ENCODE measurements around the gene SSBP4. TPM values are rescaled to one million over a fixed set of nuclear protein-coding genes. Genes with fewer than 3 reads are reported as not detected.

Gene SSBP4
- total RNA-seq, 2 donors from 2014 or later: 46.8 to 48.1 TPM

DNA sequence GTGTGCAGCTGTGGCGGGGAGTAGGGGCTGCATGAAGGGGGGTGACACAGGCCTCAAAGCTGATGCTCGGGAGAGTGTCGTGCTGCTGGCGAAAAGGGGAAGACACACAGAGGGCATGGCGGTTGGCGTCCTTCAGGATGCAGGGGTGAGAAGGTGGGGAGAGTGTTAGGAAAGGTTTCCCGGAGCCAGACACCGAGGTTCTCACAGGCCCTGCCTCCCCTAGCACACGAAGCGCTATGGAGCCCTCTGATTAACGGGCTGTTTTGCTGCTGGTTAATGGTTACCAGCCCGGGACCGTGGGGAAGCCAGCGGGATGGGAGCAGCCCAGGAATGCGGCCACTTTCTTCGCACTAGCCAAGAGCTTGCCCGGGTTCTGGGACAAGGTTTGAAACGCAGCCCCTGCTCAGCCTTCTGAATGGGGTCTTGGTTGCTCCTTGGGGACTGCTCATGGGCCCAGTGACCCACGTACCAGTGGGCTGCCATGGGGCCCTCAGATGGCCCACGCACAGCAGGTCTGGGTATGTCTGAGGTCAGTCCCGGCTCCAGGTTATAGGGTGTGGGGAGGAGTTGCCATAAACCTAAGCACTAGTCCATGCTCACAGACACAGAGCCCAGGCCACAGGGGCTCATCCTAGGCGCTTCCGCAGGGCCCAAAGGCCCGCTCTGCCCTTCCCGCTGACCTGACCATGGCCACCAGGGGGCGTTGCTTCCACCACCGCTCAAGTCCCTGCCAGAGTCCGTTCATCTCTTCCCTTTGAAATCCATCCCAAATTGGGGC is 50.1 kb downstream of the SSBP4 start:
- Mint-ChIP-seq H3K4me3 (no peak overlapping the region), H3K27ac (no peak overlapping the region), H3K27me3 (ENCODE audit: low read depth) (no peaks in the 10 kb centered on the region), H3K4me1 (ENCODE audit: low read depth) (peaks cover 19% of the 10 kb centered on the region), H3K9me3 (no peaks in the 10 kb centered on the region), H3K36me3 (ENCODE audit: insufficient read depth in 2 of 2) (no peaks in the 10 kb centered on the region)
- ATAC-seq (replicated peaks in 1 of 2): peak; percentile 62 to 64
- peak; percentile 64 to 73 for DNase-seq

DNA sequence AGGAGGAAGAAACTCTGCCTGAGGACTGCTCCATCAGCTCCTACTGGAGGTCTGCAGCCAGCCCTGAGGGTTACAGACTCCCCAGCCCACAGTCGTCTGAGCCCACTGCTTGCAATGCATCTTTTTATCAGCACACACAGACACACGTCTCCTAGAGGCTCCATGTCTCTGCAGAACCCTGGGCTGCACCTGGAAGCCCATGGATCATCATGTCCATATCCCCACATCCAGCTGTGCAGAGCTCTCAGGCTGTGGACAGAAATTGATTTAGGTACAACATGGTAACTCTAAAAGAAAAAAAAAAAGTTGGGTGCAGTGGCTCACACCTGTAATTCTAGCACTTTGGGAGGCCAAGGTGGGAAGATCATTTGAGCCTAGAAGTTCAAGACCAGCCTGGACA is 51.6 kb downstream of the SSBP4 start:
- H3K4me3 Mint-ChIP-seq: no peak overlapping the region
- no peak for ATAC-seq (replicated peaks in 1 of 2)
- no peak for DNase-seq
- H3K4me1 Mint-ChIP-seq (ENCODE audit: low read depth): peaks cover 20% of the 10 kb centered on the region
- no peaks in the 10 kb centered on the region for H3K36me3 Mint-ChIP-seq (ENCODE audit: insufficient read depth in 2 of 2)
- no peak overlapping the region for H3K27ac Mint-ChIP-seq
- H3K9me3 Mint-ChIP-seq: no peaks in the 10 kb centered on the region
- no peaks in the 10 kb centered on the region for H3K27me3 Mint-ChIP-seq (ENCODE audit: low read depth)

DNA sequence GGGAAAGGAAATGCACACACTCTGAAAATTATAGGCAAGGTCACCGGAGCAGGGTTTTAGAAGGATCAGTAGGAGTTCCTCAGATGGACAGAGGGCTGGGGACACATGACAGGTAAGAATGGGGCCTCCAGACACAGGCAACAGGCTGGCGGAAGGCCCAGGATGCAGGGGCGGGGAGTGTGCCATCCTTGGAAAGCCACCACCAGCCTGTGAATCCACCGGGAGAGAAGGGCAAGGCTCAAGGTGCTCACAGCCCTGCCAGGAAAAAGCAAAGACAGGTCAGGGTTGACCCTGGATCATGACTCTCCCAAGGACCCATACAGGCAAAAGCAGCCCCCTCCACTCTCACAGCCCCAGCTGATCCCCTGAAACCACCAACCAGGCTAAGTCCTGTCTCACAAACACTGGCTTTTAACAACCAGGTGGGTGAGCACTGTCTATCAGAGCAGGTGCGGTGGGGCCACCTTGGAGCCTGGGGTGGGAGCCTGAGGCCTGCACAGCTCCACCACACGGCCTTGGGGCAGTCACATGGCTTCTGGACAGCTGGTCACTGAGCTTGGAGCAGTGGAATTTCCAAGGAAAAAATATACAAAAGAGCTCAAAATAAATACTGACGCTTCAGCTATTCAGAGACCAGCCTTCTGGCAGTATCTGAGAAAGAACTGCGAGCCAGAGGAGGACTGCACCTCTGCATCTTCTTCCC is 54.0 kb downstream of the SSBP4 start:
- Mint-ChIP-seq H3K27ac (no peak overlapping the region), H3K4me3 (no peak overlapping the region), H3K4me1 (ENCODE audit: low read depth) (peaks cover 33% of the 10 kb centered on the region), H3K36me3 (ENCODE audit: insufficient read depth in 2 of 2) (no peaks in the 10 kb centered on the region), H3K9me3 (no peaks in the 10 kb centered on the region), H3K27me3 (ENCODE audit: low read depth) (no peaks in the 10 kb centered on the region)
- ATAC-seq (replicated peaks in 1 of 2) (no peak), DNase-seq (no peak)

DNA sequence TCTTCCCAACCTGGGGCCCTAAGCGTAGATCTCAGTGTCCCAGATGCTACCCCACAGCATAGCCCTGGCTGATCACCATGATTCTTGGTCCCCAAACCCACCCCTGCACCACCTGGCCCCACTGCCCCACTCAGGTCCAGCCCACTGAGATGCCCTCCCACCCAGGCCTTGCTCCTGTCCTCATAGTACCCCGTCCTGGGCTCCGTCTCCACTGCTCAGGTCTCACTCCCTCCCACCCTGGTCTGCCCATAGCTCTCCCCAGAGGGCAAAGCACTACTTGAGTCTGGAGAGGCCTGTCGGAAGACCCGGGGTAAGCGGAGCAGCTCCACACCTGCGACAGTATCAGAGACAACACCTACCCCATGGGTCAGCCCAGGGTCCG is 54.5 kb downstream of the SSBP4 start:
- Mint-ChIP-seq H3K9me3 (no peaks in the 10 kb centered on the region), H3K27me3 (ENCODE audit: low read depth) (no peaks in the 10 kb centered on the region), H3K27ac (no peak overlapping the region), H3K4me1 (ENCODE audit: low read depth) (peaks cover 34% of the 10 kb centered on the region), H3K4me3 (no peak overlapping the region), H3K36me3 (ENCODE audit: insufficient read depth in 2 of 2) (no peaks in the 10 kb centered on the region)
- DNase-seq (no peak), ATAC-seq (replicated peaks in 1 of 2) (no peak)

DNA sequence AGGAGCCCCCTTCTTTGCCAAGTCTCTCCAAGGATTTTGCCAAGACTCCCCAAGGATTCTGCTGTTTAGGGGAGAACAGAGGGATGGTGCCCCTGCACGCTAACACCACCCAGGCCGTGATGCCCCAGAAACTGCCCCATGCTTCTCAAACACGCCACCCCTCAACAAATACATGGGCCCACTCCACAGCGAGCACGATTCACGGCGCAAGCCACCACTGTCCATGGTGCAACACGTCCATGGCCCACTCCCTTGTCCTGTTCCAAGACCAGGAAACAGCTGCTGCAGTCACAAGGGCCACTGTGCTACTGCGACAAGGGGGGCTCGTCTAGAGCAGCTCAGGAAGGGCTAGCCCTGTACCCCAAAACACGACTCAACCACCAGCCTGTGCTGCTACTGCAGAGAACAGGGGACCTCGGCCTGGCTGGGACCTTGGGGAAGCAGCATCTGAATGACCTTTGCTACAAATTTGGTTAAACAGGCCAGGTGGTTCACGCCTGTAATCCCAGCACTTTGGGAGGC is 55.2 kb downstream of the SSBP4 start:
- Mint-ChIP-seq H3K9me3 (no peaks in the 10 kb centered on the region), H3K4me3 (no peak overlapping the region), H3K4me1 (ENCODE audit: low read depth) (peaks cover 42% of the 10 kb centered on the region), H3K27me3 (ENCODE audit: low read depth) (no peaks in the 10 kb centered on the region), H3K36me3 (ENCODE audit: insufficient read depth in 2 of 2) (no peaks in the 10 kb centered on the region), H3K27ac (no peak overlapping the region)
- no peak for DNase-seq
- no peak for ATAC-seq (replicated peaks in 1 of 2)

DNA sequence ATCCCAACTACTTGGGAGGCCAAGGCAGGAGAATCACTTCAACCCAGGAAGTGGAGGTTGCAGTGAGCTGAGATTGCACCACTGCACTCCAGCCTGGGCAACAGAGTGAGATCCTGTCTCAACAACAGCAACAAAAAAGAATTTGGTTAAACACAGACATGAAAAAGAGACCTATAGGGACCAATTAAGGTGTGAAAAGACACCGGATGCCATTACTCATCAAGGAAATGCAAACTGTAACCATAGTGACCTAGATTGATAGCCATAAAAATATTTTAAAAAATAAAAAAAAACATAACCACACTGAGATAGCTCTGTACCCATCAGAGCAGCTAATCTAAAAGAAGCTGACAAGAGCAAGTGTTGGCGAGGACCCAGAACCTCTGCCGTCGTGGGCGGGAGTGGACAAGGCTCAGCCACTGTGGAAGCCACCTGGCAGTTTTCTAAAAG is 55.8 kb downstream of the SSBP4 start:
- Mint-ChIP-seq H3K36me3 (ENCODE audit: insufficient read depth in 2 of 2) (no peaks in the 10 kb centered on the region), H3K4me1 (ENCODE audit: low read depth) (peaks cover 43% of the 10 kb centered on the region), H3K4me3 (peak overlapping the region in 1 of 2 donors; percentile 60), H3K27me3 (ENCODE audit: low read depth) (no peaks in the 10 kb centered on the region), H3K27ac (peak overlapping the region; percentile 86), H3K9me3 (no peaks in the 10 kb centered on the region)
- DNase-seq (no peak), ATAC-seq (replicated peaks in 1 of 2) (peak in 1 of 2 donors; percentile 16)

DNA sequence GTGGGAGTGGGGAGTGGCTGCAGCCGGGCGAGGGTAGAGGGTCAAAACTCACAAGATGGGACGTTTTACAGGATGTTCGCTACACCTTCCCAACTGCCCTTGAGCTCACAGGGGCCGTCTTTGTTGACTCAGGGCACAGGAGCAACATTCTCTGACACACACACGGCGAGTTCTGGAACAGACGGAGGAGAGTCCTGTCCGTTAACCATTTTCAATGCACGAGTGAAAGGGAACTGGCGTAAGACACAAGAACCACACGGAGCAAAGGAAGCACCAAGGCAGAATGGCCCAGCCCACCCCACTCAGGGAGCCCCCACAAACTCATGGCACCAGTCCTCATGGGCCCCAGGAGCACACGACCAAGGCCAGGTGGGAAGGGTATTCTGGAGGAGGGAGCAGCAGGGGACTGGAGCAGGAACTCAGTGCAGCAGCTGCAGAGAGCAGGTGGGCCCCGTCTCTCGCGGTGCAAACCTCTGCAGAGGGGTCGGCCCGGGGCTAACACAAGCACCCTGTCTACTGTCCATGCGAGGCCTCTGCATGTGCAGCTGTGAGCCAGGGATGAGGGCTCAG is 56.6 kb downstream of the SSBP4 start:
- Mint-ChIP-seq H3K9me3 (no peaks in the 10 kb centered on the region), H3K27me3 (ENCODE audit: low read depth) (no peaks in the 10 kb centered on the region), H3K36me3 (ENCODE audit: insufficient read depth in 2 of 2) (no peaks in the 10 kb centered on the region), H3K4me1 (ENCODE audit: low read depth) (peaks cover 50% of the 10 kb centered on the region), H3K4me3 (no peak overlapping the region), H3K27ac (peak overlapping the region; percentile 86)
- ATAC-seq (replicated peaks in 1 of 2): no peak
- no peak for DNase-seq

DNA sequence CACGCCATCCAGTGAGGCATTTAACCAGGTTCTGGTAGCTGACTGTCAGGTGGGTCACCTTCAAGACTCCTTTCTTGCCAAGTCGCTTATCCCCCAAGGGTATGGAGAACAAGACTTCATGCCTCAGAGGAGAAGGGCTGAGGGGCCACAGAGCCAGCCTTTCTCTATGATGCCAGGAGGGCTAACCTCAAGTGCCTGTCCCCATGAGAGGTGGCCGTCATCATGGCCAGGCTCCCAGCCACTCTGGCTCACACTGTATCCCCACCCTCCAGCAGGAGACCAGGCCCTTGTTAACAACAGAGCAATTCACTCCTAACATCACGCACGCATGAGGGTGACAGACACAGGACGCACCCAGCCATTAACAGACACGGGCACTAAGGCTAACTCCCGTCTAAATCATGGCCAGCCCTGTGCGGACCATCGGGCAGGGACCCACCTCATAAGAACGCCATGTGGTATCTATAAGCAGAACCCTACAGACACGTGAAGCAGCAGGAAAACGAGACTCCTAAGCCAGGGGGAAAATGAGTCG is 57.4 kb downstream of the SSBP4 start:
- Mint-ChIP-seq H3K27me3 (ENCODE audit: low read depth) (no peaks in the 10 kb centered on the region), H3K4me1 (ENCODE audit: low read depth) (peaks cover 57% of the 10 kb centered on the region), H3K9me3 (no peaks in the 10 kb centered on the region), H3K4me3 (no peak overlapping the region), H3K27ac (peak overlapping the region; percentile 98), H3K36me3 (ENCODE audit: insufficient read depth in 2 of 2) (no peaks in the 10 kb centered on the region)
- no peak for DNase-seq
- ATAC-seq (replicated peaks in 1 of 2): no peak

DNA sequence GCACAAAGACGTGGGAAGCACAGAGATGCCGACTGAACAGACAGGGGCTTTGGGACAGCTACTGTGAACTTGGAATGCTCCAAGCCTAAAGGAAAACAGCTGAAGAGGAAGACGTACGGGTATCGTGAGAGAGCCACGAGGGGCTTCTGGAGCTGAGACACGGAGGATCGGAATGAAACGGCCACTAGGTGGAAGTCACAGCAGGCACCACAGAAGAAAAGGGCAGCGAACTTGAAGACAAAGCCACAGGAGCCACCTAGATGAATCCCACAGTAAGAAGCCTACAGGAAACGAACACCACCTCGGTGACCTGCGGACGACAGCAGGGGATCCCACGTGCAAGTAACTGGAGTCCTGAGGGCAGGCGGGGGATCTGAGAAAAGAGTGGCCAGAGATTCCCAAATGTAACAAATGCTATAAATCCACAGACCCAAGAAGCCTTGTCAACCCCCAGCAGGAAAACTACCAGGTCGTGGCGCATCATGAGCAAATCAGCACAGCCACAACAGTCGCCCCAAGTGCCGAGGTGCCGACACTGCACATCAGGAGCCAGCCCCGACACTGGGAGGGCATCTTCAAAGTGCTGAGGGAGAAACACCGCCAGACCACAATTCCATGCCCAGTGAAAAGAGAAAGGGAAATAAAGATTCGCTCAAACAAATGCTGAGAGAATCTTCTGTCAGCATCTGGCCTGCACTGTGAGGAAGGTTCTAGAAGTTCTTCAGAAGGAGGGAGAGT is 58.0 kb downstream of the SSBP4 start:
- no peaks in the 10 kb centered on the region for H3K9me3 Mint-ChIP-seq
- ATAC-seq (replicated peaks in 1 of 2) (no peak), DNase-seq (no peak)
- H3K27ac Mint-ChIP-seq: peak overlapping the region; percentile 98
- peak overlapping the region; percentile 7 to 17 for H3K4me3 Mint-ChIP-seq
- H3K27me3 Mint-ChIP-seq (ENCODE audit: low read depth): no peaks in the 10 kb centered on the region
- peaks cover 64% of the 10 kb centered on the region for H3K4me1 Mint-ChIP-seq (ENCODE audit: low read depth)
- no peaks in the 10 kb centered on the region for H3K36me3 Mint-ChIP-seq (ENCODE audit: insufficient read depth in 2 of 2)

DNA sequence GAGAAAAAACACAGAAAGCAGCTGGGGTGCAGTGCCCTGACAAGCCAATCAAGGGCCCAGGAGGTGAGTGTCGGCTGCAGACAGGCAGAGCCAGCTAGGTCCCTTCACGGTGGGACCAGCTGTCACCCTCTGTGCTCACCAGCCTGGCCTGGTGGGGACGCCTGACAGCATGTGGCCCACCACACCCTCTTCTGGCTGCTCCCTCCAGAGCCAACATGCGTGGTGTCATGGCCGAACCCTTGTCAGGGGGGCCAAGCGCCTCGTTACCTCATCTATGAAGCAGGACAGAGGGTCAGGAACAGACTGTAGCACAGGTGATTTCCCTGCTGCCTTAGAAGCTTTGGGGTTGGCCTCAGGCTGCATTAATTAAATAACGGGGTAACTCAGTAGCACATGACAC is 58.8 kb downstream of the SSBP4 start:
- peak overlapping the region; percentile 98 for H3K27ac Mint-ChIP-seq
- H3K9me3 Mint-ChIP-seq: no peaks in the 10 kb centered on the region
- no peak for DNase-seq
- no peaks in the 10 kb centered on the region for H3K27me3 Mint-ChIP-seq (ENCODE audit: low read depth)
- no peaks in the 10 kb centered on the region for H3K36me3 Mint-ChIP-seq (ENCODE audit: insufficient read depth in 2 of 2)
- H3K4me1 Mint-ChIP-seq (ENCODE audit: low read depth): peaks cover 71% of the 10 kb centered on the region
- peak overlapping the region; percentile 7 to 17 for H3K4me3 Mint-ChIP-seq
- ATAC-seq (replicated peaks in 1 of 2): no peak

DNA sequence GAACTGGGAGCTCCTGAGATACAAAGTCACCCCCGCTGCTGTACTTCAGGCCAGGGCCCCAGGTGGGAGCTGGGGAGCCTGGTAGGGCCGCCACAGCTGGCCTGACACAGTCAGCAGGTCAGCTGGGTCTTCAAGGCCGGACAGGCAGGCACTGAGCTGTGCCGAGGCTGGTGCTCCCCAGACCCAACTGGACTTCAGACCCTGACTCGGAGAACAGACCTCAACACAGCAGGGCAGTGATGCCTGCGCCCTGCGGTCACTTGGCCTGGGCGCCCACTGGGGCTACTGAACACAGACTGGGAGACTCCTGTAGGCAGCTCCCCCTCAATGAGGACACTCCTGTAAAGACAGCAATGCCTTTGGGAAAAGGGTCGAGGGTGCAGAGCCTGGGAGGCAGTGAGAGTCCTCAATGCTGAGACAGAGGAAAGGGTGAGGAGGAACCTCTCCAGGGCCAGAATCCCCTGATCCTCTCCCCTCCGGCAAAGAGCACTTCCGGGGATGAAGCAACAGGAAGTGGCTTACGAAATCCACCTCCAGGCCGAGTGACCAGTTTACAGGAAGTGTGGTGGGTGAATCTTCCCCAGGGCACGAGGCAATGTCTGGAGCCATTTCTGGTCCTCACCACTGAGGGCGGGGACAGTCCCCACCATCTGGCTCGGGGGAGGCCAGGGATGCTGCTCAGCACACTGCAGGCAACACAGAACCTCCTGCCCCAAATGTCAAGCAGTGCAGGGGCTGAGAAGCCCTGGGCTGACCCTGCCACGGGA is 59.5 kb downstream of the SSBP4 start:
- Mint-ChIP-seq H3K36me3 (ENCODE audit: insufficient read depth in 2 of 2) (no peaks in the 10 kb centered on the region), H3K4me1 (ENCODE audit: low read depth) (peaks cover 74% of the 10 kb centered on the region), H3K27me3 (ENCODE audit: low read depth) (no peaks in the 10 kb centered on the region), H3K27ac (peak overlapping the region; percentile 98), H3K9me3 (no peaks in the 10 kb centered on the region), H3K4me3 (peak overlapping the region; percentile 90 to 91)
- ATAC-seq (replicated peaks in 1 of 2): peak; percentile 89 to 91
- peak; percentile 82 to 83 for DNase-seq

All from activated T-cell treated with anti-CD3 and anti-CD28 coated beads, Interleukin-2, amount 50 U/mL, for 72 hours (primary cell).